ENCODE results near the gene KLHL24. TPM values are rescaled to one million over a fixed set of nuclear protein-coding genes. Genes with fewer than 3 reads are reported as not detected.

The KLHL24 gene
- polyA plus RNA-seq, 1 donor (not counting 4 experiments of a cell fraction or from before 2014, with no cell fraction given), result 12.0 TPM

GRCh38 chr3:183587336-183587735, 48.1 kb upstream of the KLHL24 start:
- no peak for TF ChIP-seq EZH2 (IDR thresholded peaks at IDR 0.05; ENCODE audit: low read length)
- TF ChIP-seq CTCF (optimal IDR thresholded peaks at IDR 0.05 in 1 of 3, IDR thresholded peaks at IDR 0.05 in 1 of 3, conservative IDR thresholded peaks at IDR 0.05 in 1 of 3; ENCODE audit: extremely low read depth in 1 of 3, insufficient read depth in 2 of 3, low read length in 3 of 3), result no peak
- Histone ChIP-seq H3K4me1 (ENCODE audit: control insufficient read depth, extremely low read depth, insufficient read depth, low read length) (no peaks in the 10 kb centered on the region), H3K9ac (ENCODE audit: control insufficient read depth, extremely low read depth, insufficient read depth, low read length) (no peak overlapping the region), H3K4me2 (ENCODE audit: control insufficient read depth, extremely low read depth, insufficient read depth, low read depth, low read length) (no peak overlapping the region), H3K36me3 (ENCODE audit: control insufficient read depth in 2 of 2, extremely low read depth in 1 of 2, insufficient read depth in 2 of 2, low read length in 2 of 2) (no peaks in the 10 kb centered on the region), H3K9me3 (ENCODE audit: control insufficient read depth, low read depth, low read length) (no peaks in the 10 kb centered on the region), H3K27me3 (ENCODE audit: control insufficient read depth, extremely low read depth, insufficient read depth, low read length) (no peaks in the 10 kb centered on the region), H3K4me3 (ENCODE audit: control insufficient read depth in 2 of 3, extremely low read depth in 1 of 3, insufficient read depth in 2 of 3, low read depth in 1 of 3, low read length in 3 of 3) (no peak overlapping the region), H3K79me2 (ENCODE audit: control insufficient read depth, insufficient read depth, low read length) (no peaks in the 10 kb centered on the region), H2AFZ (ENCODE audit: control insufficient read depth, low read length) (no peak overlapping the region), H3K27ac (ENCODE audit: control insufficient read depth, insufficient read depth, low read length) (no peak overlapping the region), H4K20me1 (ENCODE audit: control insufficient read depth, extremely low read depth, insufficient read depth, low read length) (no peaks in the 10 kb centered on the region), H3K9me1 (ENCODE audit: control insufficient read depth, extremely low read depth, insufficient read depth, low read length) (no peaks in the 10 kb centered on the region)
- FAIRE-seq (no peak), DNase-seq (ENCODE audit: low read depth, low spot score) (no peak)
- dilution Hi-C loops (cut with MboI; ENCODE audit: extremely low pct_ligation_motif_present, low sequenced_read_pairs), result no loop called here

- H3K4me3 ChIP-seq (ENCODE audit: control insufficient read depth in 2 of 3, extremely low read depth in 1 of 3, insufficient read depth in 2 of 3, low read depth in 1 of 3, low read length in 3 of 3), result no peak overlapping the region
- H3K79me2 ChIP-seq (ENCODE audit: control insufficient read depth, insufficient read depth, low read length), result no peaks in the 10 kb centered on the region
- H3K9me1 ChIP-seq (ENCODE audit: control insufficient read depth, extremely low read depth, insufficient read depth, low read length), result no peaks in the 10 kb centered on the region
- DNase-seq (ENCODE audit: low read depth, low spot score) (no peak), FAIRE-seq (no peak)
- H3K9me3 ChIP-seq (ENCODE audit: control insufficient read depth, low read depth, low read length), result no peaks in the 10 kb centered on the region
- H3K4me1 ChIP-seq (ENCODE audit: control insufficient read depth, extremely low read depth, insufficient read depth, low read length), result no peaks in the 10 kb centered on the region
- H4K20me1 ChIP-seq (ENCODE audit: control insufficient read depth, extremely low read depth, insufficient read depth, low read length), result no peaks in the 10 kb centered on the region
- dilution Hi-C loops (cut with MboI; ENCODE audit: extremely low pct_ligation_motif_present, low sequenced_read_pairs), result no loop called here
- TF ChIP-seq EZH2 (IDR thresholded peaks at IDR 0.05; ENCODE audit: low read length) (no peak), CTCF (optimal IDR thresholded peaks at IDR 0.05 in 1 of 3, IDR thresholded peaks at IDR 0.05 in 1 of 3, conservative IDR thresholded peaks at IDR 0.05 in 1 of 3; ENCODE audit: extremely low read depth in 1 of 3, insufficient read depth in 2 of 3, low read length in 3 of 3) (no peak)
- H3K36me3 ChIP-seq (ENCODE audit: control insufficient read depth in 2 of 2, extremely low read depth in 1 of 2, insufficient read depth in 2 of 2, low read length in 2 of 2), result no peaks in the 10 kb centered on the region
- no peak overlapping the region for H3K4me2 ChIP-seq (ENCODE audit: control insufficient read depth, extremely low read depth, insufficient read depth, low read depth, low read length)
- H3K27me3 ChIP-seq (ENCODE audit: control insufficient read depth, extremely low read depth, insufficient read depth, low read length), result no peaks in the 10 kb centered on the region
- no peak overlapping the region for H3K27ac ChIP-seq (ENCODE audit: control insufficient read depth, insufficient read depth, low read length)
- no peak overlapping the region for H3K9ac ChIP-seq (ENCODE audit: control insufficient read depth, extremely low read depth, insufficient read depth, low read length)
- no peak overlapping the region for H2AFZ ChIP-seq (ENCODE audit: control insufficient read depth, low read length)
These were observed 45.0 kb upstream of the KLHL24 start for GRCh38 chr3:183590442-183590841.
